SHP77 (cell line): Measurements from ENCODE around the gene CCDC134.
"Not testable (repeated sequence)": the region's sequence is repeated elsewhere in the genome, so short reads cannot be mapped to it uniquely, and the experiment has no call there.

Experiments
- DNase-seq, 2 experiments: peaks; one replicate each; lab custom pipeline; 2025; lab: John Stamatoyannopoulos, UW

Gene CCDC134

DNA sequence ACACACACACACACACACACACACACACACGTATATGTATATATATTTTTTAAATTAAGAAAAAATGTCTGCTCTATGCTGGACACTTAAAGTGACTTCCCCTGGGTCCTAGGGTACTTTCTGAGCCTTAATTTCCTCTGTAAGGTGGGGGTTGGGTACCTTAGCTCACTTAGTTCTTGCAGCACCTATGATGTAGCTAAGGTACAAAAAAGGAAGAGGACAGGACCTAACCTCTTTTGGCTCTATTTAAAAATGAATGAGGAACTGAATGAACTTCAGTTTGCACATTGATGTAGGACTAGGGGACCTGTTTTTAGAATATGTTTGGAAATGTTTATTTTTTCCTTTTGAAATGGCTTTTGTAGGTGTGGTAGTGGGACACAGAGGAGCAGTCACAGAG lies 43.6 kb downstream of the CCDC134 start:
- DNase-seq = no peak

- DNase-seq = no peak
Measured at GRCh38 chr22:41844513-41844912, 44.0 kb downstream of the CCDC134 start.

DNA sequence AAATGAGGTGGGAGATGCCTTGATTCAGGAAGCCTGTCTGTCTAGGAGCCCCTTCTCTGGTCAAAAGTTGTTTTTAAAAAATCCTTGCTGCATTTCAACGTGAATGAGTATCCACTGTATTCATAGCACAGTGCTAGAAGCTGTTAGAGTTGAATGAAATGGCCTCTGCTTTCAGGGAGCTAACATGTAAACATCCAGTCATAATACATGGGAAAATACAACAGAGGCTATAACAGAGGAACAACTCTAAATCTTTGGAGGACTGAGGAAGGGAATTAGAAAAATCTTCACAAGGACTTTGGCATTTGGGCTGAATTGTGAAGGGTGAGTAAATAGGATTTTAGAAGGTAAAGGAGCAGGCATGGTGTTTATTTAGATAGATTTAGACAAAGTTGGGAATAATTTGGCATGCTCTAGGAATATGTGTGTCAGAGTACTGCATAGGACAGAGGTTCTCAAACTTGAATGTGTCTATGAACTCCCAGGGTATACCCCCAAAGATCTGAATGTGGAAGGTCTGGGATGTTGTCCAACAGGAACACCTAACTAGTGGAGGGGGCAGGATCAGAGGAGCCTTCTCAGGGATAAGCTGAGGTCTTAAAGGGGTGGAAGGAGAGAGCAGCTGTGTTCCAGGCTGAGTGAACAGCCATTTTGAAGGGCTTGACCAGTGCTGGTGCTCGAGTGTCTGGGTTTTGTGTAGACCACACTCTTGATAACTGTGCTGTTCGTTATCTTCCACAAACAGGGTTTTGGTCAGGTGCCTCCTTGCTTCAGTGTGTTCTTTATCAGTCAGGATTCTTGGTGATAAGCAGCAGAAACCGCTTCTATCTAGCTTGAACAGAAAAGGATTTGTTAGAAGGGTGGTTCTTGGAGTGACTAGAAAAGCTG lies 45.1 kb downstream of the CCDC134 start:
- no peak for DNase-seq

GRCh38 chr22:41846268-41846987 lies 45.9 kb downstream of the CCDC134 start:
- no peak for DNase-seq

- no peak for DNase-seq
Measured at GRCh38 chr22:41847300-41847699, 46.8 kb downstream of the CCDC134 start.

DNA sequence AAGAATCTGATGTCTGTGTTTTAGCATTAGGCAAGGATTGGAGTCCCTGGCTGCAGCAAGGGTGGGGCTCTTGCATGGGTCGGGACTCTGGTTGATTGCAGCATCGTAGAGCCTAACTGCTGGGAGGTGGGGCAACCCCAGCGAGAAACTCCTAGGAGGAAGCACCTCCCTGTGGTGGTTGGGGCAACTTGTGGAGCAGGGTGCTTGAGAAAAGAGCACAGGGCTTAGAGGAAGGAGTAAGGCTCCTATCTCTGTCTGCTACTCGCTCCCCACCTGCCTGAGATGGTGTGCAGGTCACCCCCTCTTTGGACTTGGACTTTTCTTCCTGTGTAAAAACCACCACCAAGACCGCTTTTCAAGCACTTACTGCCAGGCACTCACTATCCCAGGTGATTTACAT lies 48.0 kb downstream of the CCDC134 start:
- no peak for DNase-seq

DNA sequence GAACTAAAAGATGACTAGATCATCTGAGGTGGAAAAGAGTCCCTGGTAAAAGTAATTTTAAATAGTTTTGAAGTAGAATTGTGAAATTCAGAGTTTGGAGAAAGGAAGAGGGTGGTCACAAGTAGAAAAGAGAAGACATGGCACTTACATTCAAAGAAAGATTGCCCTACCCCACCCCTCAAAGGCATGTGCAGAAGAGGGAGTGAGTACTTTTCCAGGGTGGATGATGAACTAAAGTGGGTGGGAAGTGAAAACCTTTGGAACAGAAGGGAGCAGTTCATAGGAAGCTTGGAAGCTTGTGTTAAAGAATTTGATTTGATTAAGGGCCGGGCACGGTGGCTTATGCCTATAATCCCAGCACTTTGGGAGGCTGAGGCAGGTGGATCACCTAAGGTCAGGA lies 56.0 kb downstream of the CCDC134 start:
- no peak for DNase-seq

DNA sequence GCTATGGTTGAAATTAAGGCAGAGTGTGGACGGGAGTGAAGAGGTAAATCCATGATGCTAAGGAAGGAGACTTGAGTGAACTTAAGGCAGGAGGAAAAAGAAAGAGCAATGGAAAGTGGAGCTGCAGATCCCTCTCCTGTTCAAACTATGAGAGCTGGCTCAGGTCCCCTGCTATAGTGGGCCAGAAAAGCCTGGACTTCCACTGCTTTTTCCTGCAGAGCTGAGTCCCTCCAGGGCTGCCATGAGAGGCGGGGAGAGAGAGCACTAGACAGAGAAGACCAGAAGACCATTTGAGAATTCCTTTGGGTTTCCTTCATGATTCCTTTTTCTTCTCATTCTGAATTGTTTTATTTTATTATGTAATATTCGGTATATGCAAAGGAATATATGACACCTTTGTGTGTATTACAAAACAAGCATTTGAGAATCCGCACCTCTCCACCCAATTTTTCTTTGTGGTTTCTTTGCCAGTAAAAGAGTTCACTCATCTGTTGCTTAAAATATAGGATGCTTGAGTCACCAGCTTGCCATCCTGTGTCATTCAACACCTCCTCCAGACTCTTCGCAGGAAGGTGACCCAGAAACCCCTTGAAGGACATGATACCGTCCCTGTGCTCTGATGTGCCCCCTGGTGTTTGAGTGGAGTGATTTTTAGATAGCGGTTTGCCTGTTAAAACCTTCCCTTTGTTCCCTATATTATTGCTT lies 56.8 kb downstream of the CCDC134 start:
- peak; percentile 20 to 56 for DNase-seq

GRCh38 chr22:41857860-41858199 lies 57.4 kb downstream of the CCDC134 start:
- no peak for DNase-seq

GRCh38 chr22:41862160-41862529 lies 61.7 kb downstream of the CCDC134 start:
- DNase-seq = no peak

- no peak for DNase-seq
Measured at GRCh38 chr22:41862530-41863266, 62.2 kb downstream of the CCDC134 start.

DNA sequence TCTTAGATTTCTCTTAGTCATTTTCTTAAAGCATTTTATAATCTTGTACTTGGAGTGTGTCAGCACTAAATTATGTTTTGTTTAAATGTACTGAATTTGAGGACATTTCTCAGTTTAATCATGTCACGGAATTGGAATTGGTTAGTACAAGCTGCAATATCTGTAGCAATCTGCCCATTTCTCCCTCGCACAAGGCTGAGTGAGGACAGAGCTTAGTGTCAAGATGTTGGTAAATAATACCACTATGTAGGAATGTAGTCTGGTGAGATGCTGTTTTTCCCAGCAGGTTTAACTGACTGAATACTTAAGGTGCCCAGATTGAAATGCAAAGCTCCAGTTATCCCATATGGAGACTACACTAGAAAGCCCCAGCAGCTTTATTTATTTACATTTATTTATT lies 63.0 kb downstream of the CCDC134 start:
- no peak for DNase-seq

DNA sequence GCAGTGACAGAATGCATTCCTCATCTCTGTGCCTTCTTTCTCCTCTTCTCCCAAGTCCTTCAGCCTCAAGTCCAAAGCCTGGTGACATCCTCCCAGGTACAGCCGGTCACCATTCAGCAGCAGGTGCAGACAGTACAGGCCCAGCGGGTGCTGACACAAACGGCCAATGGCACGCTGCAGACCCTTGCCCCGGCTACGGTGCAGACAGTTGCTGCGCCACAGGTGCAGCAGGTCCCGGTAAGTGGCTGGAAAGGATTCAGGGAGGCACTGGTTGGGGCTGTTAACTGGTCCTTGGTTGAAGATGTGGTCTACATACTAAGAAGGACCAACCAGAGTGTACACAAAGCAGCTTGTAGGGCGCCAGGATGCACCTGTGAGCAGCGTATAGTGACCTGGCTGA lies 68.1 kb downstream of the CCDC134 start:
- DNase-seq = no peak

DNA sequence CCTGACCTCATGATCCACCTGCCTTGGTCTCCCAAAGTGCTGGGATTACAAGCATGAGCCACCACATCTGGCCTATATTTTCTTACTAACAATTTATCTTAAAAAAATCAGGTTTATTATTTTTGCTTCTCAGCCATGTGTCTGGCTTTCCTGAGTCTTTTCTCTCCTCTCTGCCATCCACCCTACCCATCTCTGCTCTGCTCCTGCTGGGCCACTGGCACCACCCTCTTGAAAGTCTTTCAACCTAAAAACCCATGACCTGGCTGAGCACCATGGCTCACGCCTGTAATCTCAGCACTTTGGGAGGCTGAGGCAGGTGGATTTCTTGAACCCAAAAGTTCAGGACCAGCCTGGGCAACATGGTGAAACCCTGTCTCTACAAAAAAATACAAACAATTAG lies 69.6 kb downstream of the CCDC134 start:
- not testable (repeated sequence) for DNase-seq

DNA sequence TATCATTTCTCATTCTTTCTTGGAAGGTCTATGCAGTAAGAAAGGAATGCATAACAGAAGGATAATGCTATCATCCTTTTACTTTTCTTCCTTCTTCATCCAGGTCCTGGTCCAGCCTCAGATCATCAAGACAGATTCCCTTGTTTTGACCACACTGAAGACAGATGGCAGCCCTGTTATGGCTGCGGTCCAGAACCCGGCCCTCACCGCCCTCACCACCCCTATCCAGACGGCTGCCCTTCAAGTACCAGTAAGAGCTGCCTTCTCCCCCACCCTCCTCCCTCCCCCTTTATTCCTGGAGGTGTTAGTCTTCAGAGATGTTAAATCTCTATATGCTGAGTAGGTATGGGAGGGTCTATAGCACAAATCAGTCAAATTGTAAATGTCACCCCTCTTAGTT lies 70.3 kb downstream of the CCDC134 start:
- no peak for DNase-seq

- DNase-seq = no peak
Measured at GRCh38 chr22:41873391-41873790, 72.9 kb downstream of the CCDC134 start.

DNA sequence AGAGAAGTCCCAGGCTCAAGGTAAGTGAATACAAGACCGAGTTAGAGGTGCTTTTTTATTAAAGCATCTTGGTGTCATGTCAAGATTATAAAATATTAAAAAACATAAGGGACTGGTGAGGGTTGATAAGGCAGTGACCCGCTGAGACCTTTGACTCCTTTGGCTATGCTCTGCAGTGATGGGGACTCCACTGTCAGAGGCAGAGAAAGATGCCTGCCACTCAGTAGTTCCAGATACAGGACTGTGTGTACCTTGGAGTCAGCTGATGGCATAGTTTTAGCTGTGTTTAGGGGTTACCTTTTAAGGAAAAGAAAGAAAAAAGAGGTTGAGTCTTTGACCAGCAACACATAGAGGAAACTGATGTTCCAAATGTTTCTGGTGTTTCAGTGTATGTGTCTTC lies 73.6 kb downstream of the CCDC134 start:
- no peak for DNase-seq

DNA sequence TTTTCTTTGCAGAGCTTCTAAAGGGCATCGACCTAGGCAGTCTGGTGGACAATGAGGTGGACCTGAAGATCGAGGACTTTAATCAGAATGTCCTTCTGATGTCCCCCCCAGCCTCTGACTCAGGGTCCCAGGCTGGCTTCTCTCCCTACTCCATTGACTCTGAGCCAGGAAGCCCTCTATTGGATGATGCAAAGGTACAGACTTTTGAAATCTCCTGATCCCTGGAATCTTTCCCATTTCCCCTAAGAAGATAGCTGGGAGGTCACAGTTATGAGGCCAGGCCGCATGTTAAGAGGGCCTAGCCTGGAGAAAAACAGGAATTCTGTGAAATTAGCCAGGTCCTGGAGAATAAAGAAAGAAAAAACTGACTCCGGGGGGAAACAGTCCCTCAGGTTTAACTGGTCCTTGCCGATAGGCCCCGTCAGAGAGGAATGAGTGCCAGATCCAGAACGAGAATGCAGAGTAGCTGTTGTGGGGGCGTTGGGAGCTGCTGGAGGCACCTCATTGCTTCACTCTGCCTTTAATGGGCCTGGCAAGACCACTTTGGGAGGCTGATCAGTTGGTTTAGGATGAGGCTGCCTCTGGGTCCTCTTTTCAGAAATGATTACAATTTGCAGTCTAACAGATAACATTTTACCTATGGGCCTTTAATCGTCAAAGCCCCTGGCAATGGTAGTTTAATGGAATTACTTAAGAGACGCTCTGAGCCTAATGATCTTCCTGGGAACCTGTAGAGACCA lies 75.2 kb downstream of the CCDC134 start:
- no peak for DNase-seq
